RWPE2 (cell line): ENCODE results near the gene SUSD1.

ENCODE experiments used
- ATAC-seq: fragments of 200-7000 bp; cut with Tn5 transposase; 3 replicates; pipeline ENCODE4 v1.9.1; 2021; ENCODE audit warnings: low read depth
- DNase-seq: peaks from one replicate; pipeline ENCODE4 v3.0.0-alpha.2; 2020; ENCODE audit warnings: low spot score
- H3K27ac ChIP-seq: fragments of 450-650 bp; 2 replicates; pipeline ENCODE4 v1.5.1; 2017; ENCODE audit warnings: mild to moderate bottlenecking; ENCODE audit not compliant: poor library complexity, severe bottlenecking
- H3K27me3 ChIP-seq: fragments of 250-450 bp; sonication (Bioruptor Pico); 2 replicates; pipeline ENCODE4 v1.5.1; 2021; ENCODE audit warnings: mild to moderate bottlenecking, moderate library complexity; ENCODE audit not compliant: insufficient read depth, poor library complexity, severe bottlenecking
- H3K36me3 ChIP-seq: fragments of 250-450 bp; sonication (Bioruptor Pico); 2 replicates; pipeline ENCODE4 v1.5.1; 2020; ENCODE audit warnings: low read depth, mild to moderate bottlenecking, moderate library complexity
- H3K4me1 ChIP-seq: fragments of 250-450 bp; sonication (Bioruptor Pico); 2 replicates; pipeline ENCODE4 v1.5.1; 2021; ENCODE audit warnings: mild to moderate bottlenecking, moderate library complexity; ENCODE audit not compliant: insufficient read depth, poor library complexity, severe bottlenecking
- H3K4me3 ChIP-seq: fragments of 250-450 bp; sonication (Bioruptor Pico); 2 replicates; pipeline ENCODE4 v1.5.1; 2021; ENCODE audit warnings: mild to moderate bottlenecking, moderate library complexity; ENCODE audit not compliant: severe bottlenecking
- H3K9me3 ChIP-seq: fragments of 250-450 bp; sonication (Bioruptor Pico); 2 replicates; pipeline ENCODE4 v1.5.1; 2021; ENCODE audit warnings: mild to moderate bottlenecking, moderate library complexity; ENCODE audit not compliant: severe bottlenecking
- CTCF ChIP-seq: fragments of 450-650 bp; IDR thresholded peaks from one replicate; pipeline ENCODE4 v1.5.1; 2017; ENCODE audit warnings: mild to moderate bottlenecking, moderate library complexity; ENCODE audit not compliant: poor library complexity, severe bottlenecking

SUSD1 gene

GRCh38 chr9:112174965-112175795, at the start of gene SUSD1:
TSS of gene SUSD1 (minus strand) at chr9:112175297. CDS start at chr9:112175235, 62 bp downstream.
- peak; percentile 41 for ATAC-seq
- no peak for DNase-seq
- no peaks in the 10 kb centered on the region for H3K36me3 ChIP-seq
- peak within 1 kb of the TSS; percentile 50 for H3K4me3 ChIP-seq
- peak within 1 kb of the TSS; percentile 20 for H3K27ac ChIP-seq
- no peaks in the 10 kb centered on the region for H3K9me3 ChIP-seq
- peak; percentile 6 for TF ChIP-seq CTCF
- no peaks in the 10 kb centered on the region for H3K27me3 ChIP-seq
- peaks cover 12% of the 10 kb centered on the region for H3K4me1 ChIP-seq

- ATAC-seq (peak; percentile 54; the same call in 1 of the 3 replicates), DNase-seq (no peak)
- no peaks in the 10 kb centered on the region for H3K27me3 ChIP-seq
- peaks cover 97% of the 10 kb centered on the region for H3K36me3 ChIP-seq
- no peak for TF ChIP-seq CTCF
- no peaks in the 10 kb centered on the region for H3K9me3 ChIP-seq
- H3K27ac ChIP-seq = no peak overlapping the region
- H3K4me1 ChIP-seq = peaks cover 3% of the 10 kb centered on the region
- no peak overlapping the region for H3K4me3 ChIP-seq
These were observed 49.5 kb upstream of the SUSD1 start for GRCh38 chr9:112224401-112225289.

DNA sequence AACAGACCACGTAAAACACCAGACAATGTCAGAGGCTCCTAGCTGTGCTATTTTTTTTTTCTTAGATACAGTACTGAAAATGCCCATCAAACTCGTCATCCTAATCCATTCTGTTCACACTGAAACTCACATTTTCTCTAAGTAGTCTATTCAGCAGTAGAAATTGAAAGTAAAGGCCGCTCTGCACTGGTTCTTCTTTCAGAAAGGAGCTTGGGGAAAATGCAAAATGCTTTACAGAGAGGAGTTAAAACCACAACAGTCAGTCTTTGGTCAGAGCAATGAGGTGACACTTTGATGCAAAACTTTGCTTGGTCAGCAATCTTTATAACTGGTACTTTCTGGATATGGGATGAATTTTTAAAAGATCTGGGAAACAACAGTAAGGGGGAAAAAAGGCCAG, 43.8 kb upstream of the SUSD1 start:
- DNase-seq = no peak
- no peak for ATAC-seq
- Histone ChIP-seq H3K36me3 (peaks cover 91% of the 10 kb centered on the region), H3K27ac (no peak overlapping the region), H3K9me3 (no peaks in the 10 kb centered on the region), H3K4me1 (no peaks in the 10 kb centered on the region), H3K4me3 (no peak overlapping the region), H3K27me3 (no peaks in the 10 kb centered on the region)
- TF ChIP-seq CTCF = no peak

DNA sequence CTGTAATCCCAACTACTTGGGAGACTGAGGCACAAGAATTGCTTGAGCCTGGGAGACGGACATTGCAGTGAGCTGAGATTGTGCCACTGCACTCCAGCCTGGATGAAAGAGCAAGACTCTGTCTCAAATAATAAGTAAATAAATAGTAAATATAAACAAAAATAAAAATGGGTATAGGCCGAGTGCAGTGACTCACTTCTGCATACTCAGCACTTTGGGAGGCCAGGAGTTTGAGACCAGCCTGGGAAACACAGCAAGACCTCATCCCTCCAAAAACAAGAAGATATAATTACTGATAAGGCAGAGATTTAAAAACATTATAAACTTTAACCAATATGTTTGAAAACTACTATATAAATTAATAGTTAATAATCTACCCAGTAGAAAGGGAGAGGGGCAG, 37.8 kb upstream of the SUSD1 start:
- Histone ChIP-seq H3K36me3 (peaks cover 70% of the 10 kb centered on the region), H3K27ac (no peak overlapping the region), H3K9me3 (no peaks in the 10 kb centered on the region), H3K4me3 (no peak overlapping the region), H3K27me3 (no peaks in the 10 kb centered on the region), H3K4me1 (no peaks in the 10 kb centered on the region)
- TF ChIP-seq CTCF = no peak
- no peak for ATAC-seq
- DNase-seq = no peak
